NCI-H146 (cell line): ENCODE data around the gene VPS11.

Source experiments
- DNase-seq: peaks from one replicate; lab custom pipeline; 2025; lab: John Stamatoyannopoulos, UW

Gene VPS11

GRCh38 chr11:119081682-119082260 is 14.2 kb downstream of the VPS11 start:
- DNase-seq, result no peak

- peak; percentile 94 for DNase-seq
Measured at GRCh38 chr11:119084663-119085436, 17.2 kb downstream of the VPS11 start, which contains the start of gene HMBS. HMBS (plus strand) TSS chr11:119084881; CDS start chr11:119085034, 153 bp downstream.

- DNase-seq, result no peak
Measured at GRCh38 chr11:119085437-119085847, 17.8 kb downstream of the VPS11 start.

- DNase-seq, result no peak
Measured at GRCh38 chr11:119087123-119087522, 19.5 kb downstream of the VPS11 start.

GRCh38 chr11:119087747-119088241 is 20.2 kb downstream of the VPS11 start:
- no peak for DNase-seq

- no peak for DNase-seq
Measured at GRCh38 chr11:119088406-119088805, 20.8 kb downstream of the VPS11 start.

GRCh38 chr11:119089319-119089718 is 21.7 kb downstream of the VPS11 start:
- DNase-seq, result no peak

GRCh38 chr11:119091178-119091577 is 23.6 kb downstream of the VPS11 start:
- no peak for DNase-seq

- no peak for DNase-seq
Measured at GRCh38 chr11:119091966-119092879, 24.6 kb downstream of the VPS11 start.

- DNase-seq, result peak; percentile 21
Measured at GRCh38 chr11:119092880-119093842, 25.5 kb downstream of the VPS11 start.

GRCh38 chr11:119093942-119094815 is 26.6 kb downstream of the VPS11 start:
- peak; percentile 66 for DNase-seq

- peak; percentile 88 for DNase-seq
Measured at GRCh38 chr11:119094816-119095065, 27.1 kb downstream of the VPS11 start.

- peak; percentile 100 for DNase-seq
Measured at GRCh38 chr11:119095066-119095880, 27.7 kb downstream of the VPS11 start.

- DNase-seq, result no peak
Measured at GRCh38 chr11:119099711-119100110, 32.1 kb downstream of the VPS11 start.

GRCh38 chr11:119100246-119100970 is 32.8 kb downstream of the VPS11 start:
- peak; percentile 29 for DNase-seq

- peak; percentile 70 for DNase-seq
Measured at GRCh38 chr11:119100994-119101758, 33.6 kb downstream of the VPS11 start.

- peak; percentile 98 for DNase-seq
Measured at GRCh38 chr11:119101759-119102423, 34.3 kb downstream of the VPS11 start, which contains the start of gene DPAGT1. DPAGT1 (minus strand) TSS chr11:119101853; CDS start chr11:119101655, 198 bp downstream.
